ENCODE data around the gene TACC2.

DNA sequence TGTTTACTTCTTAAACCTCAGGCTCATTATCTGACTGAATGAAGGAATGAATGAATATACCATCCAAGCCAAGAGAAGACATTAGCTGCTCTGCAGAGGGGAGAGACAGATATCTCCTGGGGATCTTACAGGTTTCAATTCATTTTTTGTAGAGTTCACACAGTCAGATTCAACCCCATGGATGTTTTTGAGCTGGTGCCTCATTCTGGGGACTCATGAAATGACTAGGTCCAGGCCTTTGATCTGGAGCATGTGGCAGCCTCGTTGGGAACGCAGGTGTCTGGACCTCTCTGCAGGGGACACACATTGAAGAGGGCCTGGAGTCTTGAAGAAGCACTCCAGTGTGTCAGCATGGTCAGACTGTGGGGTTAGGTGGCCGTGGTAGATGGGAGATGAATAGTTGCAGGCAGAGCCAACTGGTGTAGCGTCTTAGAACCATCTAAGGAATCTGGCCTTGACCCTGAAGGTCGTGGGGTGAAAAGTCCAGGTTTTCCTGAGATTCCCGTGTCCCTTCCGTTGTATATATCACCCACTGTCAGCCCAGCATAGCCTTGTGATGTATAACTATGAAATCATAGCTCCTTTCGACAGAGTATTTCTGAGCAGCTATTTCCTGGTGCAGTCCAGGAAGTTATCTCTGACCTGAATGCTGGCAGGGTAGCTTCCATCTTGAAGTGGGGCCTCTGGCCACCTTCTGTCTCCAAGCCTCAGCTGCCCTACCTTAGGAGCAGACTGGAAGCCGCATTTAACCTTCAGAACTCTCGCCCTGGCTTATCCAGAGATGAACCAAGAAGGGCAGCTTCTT is 304.4 kb downstream of the TACC2 start:
- TF ChIP-seq POLR2A (IDR thresholded peaks at IDR 0.05), result no peak
- no peak for TF ChIP-seq POLR2AphosphoS5 (IDR thresholded peaks at IDR 0.05; ENCODE audit: insufficient read depth in 1 of 2, low read depth in 1 of 2)

Measured in vagina (tissue), 2 donors.